RPMI8226 (cell line): ENCODE data around the gene PPP6R3.

Experiments used
- DNase-seq: peaks from one replicate; pipeline ENCODE4 v3.0.0-alpha.2; 2015

PPP6R3 gene

DNA sequence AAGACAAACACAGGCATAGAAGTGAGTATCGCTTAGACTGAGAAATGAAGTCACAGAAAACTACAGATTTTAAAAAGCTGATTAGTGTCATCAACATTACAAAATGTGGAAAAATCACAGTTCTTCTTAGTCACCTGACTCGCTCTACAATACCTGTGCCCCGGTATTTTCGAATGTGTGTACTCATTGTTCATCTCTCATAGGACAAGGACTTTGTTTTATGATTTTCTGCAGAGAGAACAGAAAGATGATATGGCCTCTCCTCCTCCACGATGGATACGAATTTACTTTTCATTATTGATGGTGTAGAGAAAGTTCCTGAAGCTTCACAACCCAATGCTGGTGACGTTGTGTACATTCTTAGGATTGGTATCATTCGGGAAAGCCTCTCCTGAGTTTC, 194.4 kb downstream of the PPP6R3 start:
- DNase-seq: no peak

DNA sequence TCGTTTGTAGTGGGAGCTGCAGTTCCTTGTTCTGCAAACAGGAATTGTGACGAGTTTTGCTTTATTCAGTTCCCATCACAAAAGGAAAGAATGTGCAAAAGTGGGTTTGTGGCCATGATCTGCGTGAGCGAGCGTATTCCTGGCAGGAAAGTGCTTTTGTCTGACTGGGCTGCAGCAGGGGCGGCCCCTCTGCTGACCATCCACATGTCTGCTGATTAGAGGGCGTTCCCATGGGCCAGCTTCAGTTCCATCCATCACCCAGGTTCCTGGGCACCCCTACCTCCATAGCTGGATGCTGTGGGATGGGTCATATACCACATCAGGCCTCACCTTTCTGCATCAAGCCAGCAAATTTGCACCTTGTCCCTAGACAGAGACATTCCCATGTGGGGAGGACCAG, 194.9 kb downstream of the PPP6R3 start:
- no peak for DNase-seq

DNA sequence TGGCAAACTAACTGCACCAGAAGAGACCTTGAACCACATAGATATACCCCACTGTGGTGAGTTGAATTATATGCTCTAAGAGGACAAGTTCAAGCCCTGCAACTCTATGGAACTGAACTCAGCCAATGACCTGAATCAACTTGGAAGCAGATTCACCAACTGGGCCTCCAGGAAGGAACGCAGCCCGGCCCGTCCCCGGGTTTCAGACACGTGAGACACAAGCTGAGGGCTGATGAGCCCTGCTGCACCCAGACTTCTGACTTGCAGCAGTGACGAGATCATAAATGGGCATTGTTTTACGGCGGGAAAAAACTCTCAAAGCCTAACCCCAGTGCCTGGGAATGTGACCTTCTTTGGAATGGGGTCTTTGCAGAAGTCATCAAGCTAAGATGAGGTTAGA, 195.3 kb downstream of the PPP6R3 start:
- no peak for DNase-seq

GRCh38 chr11:68657021-68657780, 196.6 kb downstream of the PPP6R3 start:
- DNase-seq: no peak

GRCh38 chr11:68658097-68658496, 197.5 kb downstream of the PPP6R3 start:
- no peak for DNase-seq

DNA sequence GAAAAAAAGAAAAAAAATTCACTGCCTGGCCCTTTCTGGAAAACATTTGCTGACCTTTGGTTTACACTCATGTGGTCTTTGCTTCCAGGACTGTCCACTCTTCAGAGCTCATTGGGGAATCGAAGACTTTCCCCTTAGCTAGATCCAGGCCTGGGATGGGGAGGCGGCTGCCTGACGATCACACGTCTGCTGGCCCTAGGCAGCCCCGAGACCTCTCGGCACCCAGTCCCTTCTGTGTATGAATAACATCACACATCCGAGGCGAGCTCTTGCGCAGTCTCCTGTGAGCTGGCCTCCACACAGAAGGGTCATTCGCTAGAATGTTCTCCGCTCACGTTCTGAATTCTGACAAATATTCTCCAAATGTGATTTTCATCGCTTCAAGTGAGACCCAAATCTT, 198.1 kb downstream of the PPP6R3 start:
- DNase-seq: no peak

DNA sequence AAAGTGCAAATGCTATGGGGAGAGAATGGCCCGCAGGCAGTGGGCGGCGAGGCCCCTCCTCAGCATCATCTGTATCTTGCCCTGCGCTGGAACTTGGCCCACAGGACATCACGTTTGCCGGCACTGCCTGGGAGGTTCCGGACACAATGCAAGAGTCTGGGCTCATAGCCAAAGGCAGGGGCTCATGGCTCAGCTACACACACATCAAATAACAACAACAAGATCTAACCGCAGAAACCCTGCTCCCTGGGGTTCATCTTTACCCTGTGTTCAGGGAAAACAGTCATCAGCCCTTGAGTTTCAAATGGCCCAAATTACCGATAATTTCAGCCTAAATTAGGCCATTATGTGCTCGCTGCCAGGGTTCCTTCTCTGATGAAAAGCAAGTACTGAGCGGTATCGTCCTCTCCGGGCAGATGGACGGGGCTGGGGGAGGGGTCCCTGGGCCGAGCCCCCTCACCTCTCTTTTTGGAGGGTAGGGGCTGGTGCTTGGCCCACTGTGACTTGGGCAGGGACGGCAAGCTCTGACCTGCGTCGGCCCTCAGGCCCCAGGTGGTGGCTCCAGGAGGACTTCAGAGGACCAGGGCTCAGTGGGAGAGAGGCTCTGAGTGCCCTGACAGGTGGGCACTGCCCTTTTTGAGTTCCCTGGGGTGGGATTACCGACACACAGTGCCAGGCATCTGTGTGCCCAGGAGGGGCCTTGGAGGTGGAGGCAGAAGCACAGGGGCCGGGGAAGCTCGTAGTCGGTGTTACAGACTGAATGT, 198.8 kb downstream of the PPP6R3 start:
- peak; percentile 93 for DNase-seq

DNA sequence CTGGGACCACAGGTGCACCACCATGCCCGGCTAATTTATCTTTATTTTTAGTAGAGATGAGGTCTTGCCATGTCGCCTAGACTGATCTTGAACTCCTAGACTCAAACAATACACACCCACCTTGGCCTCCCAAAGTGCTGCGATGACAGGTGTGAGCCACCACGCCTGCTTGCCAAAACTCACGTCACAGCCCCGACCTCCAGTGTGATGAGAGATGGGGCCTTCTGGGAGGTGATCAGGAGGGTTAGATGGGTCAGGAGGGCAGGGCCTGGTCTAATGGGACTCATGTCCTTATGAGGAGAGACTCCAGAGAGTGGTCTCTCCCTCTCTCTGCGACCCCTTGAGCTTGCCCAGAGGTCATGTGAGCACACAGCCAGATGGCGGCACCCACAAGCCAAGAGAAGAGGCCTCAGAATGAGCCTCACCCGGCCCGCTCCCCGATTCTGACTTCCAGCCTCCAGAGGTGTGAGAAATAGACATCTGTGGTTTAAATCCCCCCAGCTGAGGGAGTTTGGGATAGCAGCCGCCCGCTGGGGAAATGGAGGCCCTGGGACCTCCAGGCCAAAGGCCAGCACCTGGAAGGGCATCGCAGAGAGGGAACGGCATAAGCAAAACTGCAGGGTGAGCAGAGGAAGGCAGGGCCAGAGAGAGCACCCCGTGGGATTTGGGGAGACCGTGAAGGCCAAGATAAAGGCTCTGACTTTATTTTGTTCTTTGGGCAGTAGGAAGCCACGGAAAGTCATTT, 199.7 kb downstream of the PPP6R3 start:
- no peak for DNase-seq

DNA sequence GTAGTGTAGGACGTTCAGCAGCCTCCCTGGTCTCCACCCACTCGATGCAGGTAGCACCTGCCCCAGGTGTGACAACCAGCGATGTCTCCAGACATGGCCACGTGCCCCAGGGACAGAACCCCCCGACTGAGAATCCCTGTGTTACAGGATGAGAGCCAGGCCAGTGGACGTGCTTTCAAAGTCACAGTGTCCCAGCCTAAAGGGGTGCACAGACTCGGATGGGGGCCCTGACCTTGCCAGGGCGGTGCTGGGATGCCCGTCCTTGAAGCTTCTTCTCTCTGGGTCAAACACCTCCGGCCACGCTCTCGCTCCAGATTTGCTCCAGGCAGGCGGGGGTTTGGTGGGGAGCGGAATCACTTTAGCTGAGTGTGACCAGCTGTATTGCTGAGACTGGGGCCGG, 200.5 kb downstream of the PPP6R3 start:
- DNase-seq: no peak

- DNase-seq: no peak
These were observed 201.4 kb downstream of the PPP6R3 start for GRCh38 chr11:68661697-68662603.

GRCh38 chr11:68663482-68664010, 203.0 kb downstream of the PPP6R3 start:
- no peak for DNase-seq

DNA sequence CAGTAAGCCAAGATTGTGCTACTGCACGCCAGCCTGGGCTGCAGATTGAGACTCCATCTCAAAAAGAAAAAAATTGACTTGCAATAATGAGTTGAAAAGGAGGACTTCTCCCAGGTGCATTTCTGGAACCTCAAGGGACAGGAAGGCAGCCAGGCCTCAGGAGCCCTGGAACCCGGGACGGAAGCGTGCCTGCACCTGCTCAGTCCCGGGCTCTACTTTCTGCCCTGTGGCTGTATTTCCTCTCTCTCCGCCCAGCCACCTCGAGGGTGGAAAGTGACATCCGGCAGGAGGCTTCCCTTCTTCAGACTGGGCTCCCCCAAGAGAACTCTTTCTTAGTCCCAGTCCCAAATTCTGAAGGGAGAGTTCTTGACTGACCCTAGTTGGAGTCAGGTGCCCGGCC, 203.6 kb downstream of the PPP6R3 start:
- no peak for DNase-seq

- DNase-seq: no peak
These were observed 204.4 kb downstream of the PPP6R3 start for GRCh38 chr11:68664906-68665305.
